Kidney (tissue), 14 donors: ENCODE results near the gene CTNNB1. TPM values are rescaled to one million over a fixed set of nuclear protein-coding genes. Genes with fewer than 3 reads are reported as not detected.
A peak's percentile ranks its signal among the peaks of the same experiment; 100 is the strongest.

Source experiments
- DNase-seq, 5 donors: peaks; one replicate each; pipeline ENCODE4 v3.0.0-alpha.2; 2013 to 2020
- FAIRE-seq: peaks from 2 replicates; lab custom pipeline; 2012; peaks lifted over from hg19 to GRCh38; lab: Jason Lieb, UNC
- H3K27ac ChIP-seq, 2 donors: one replicate each; pipeline ENCODE4 v1.7.0; 2013; ENCODE audit warnings: low read depth in 2 of 2, low read length in 2 of 2, inconsistent platforms in 1 of 2
- H3K27me3 ChIP-seq: one replicate; pipeline ENCODE4 v1.7.1; 2013; ENCODE audit warnings: low read length, inconsistent platforms; ENCODE audit not compliant: control insufficient read depth, insufficient read depth
- H3K36me3 ChIP-seq, 3 donors: one replicate each; pipeline versions ENCODE4 v1.7.0 to v1.7.1; 2013; ENCODE audit warnings: low read length in 3 of 3, control low read depth in 1 of 3, inconsistent platforms in 1 of 3; ENCODE audit not compliant: insufficient read depth in 3 of 3, control insufficient read depth in 2 of 3
- H3K4me1 ChIP-seq, 3 donors: one replicate each; pipeline versions ENCODE4 v1.7.0 to v1.7.1; 2013; ENCODE audit warnings: low read length in 3 of 3, inconsistent platforms in 1 of 3, low read depth in 1 of 3; ENCODE audit not compliant: control insufficient read depth in 2 of 3, insufficient read depth in 2 of 3
- H3K4me3 ChIP-seq, 3 donors: one replicate each; pipeline versions ENCODE4 v1.7.0 to v1.8.1; 2013; ENCODE audit warnings: low read length in 3 of 3, control low read depth in 1 of 3, inconsistent platforms in 1 of 3
- H3K9ac ChIP-seq, 3 donors: one replicate each; pipeline versions ENCODE4 v1.7.0 to v1.7.1; 2013; ENCODE audit warnings: low read length in 3 of 3, control low read depth in 1 of 3, inconsistent platforms in 1 of 3
- H3K9me3 ChIP-seq, 3 donors: one replicate each; pipeline versions ENCODE4 v1.7.0 to v1.7.1; 2013; ENCODE audit warnings: low read length in 3 of 3, control low read depth in 1 of 3, inconsistent platforms in 1 of 3; ENCODE audit not compliant: control insufficient read depth in 2 of 3, insufficient read depth in 1 of 3
- intact Hi-C: fragments of 100-400 bp; cut with DNase I; formaldehyde crosslinking; loops from one replicate; pipeline ENCODE4 v1.11.1; 2022
- polyA plus RNA-seq: library from polyadenylated mRNA; stranded (reverse); fragments of 350-450 nt; fragmentation: Illumina TruSeq; extraction: RNeasy Lipid Tissue Mini Kit (QIAGEN cat#74804); gene quantifications from one replicate; pipeline ENCODE4 v1.2.3, GENCODE V29; 2014; ENCODE audit warnings: low read depth, low replicate concordance; ENCODE audit not compliant: insufficient read depth
- total RNA-seq: library from RNA; stranded (reverse); fragmentation: NEBNext Ultra II Directional; extraction: Animal tissue kit (Norgen Biotek cat#: 25700); gene quantifications from one replicate; pipeline ENCODE4 v1.2.1, GENCODE V29; 2021
- TF ChIP-seq, protein P1 (sequence below): IDR thresholded peaks from 3 replicates; pipeline ENCODE4 v1.5.1; 2012; ENCODE audit warnings: mild to moderate bottlenecking, moderate library complexity, borderline replicate concordance; ENCODE audit not compliant: insufficient read depth; ENCODE audit errors: extremely low read depth
- donor health status: control.
- donor health status: control.
- donor health status: control.
- donor health status: control.
- donor health status: control.
- donor health status: DM: yes; HTN: yes; CAD: no.
- donor health status: Normal renal cell carcinoma (clear cell type).

CTNNB1 gene
- total and polyA plus RNA-seq, 2 donors from 2014 or later: 97.0 to 329 TPM

DNA sequence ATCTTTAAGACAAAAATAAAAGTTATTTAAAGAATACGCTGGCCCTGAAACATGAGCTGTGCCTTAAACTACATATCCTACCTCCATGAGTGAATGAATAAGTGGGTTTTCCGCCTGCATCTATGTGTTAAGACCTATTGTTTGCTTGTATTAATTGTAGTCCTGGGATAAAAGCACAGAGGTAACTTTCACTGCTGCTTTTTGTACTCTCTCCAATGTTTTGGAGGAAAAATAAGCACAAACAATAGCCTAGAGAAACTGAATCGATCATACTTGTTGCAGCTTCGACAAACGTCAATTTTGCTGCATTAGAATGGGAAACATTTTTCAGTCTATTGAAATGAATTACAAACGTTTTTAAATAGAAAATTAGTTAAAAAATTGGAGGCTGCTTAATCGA, 1.3 kb upstream of the CTNNB1 start:
- FAIRE-seq: no peak
- no peak for DNase-seq
- Histone ChIP-seq H3K36me3 (no peaks in the 10 kb centered on the region), H3K9ac (no peak overlapping the region), H3K4me3 (peak overlapping the region in 1 of 3 donors; percentile 75), H3K27ac (no peak overlapping the region), H3K9me3 (no peaks in the 10 kb centered on the region), H3K27me3 (peaks cover 3% of the 10 kb centered on the region), H3K4me1 (peaks cover 3 to 12% (median 3%) of the 10 kb centered on the region in 3 donors)
- TF ChIP-seq, protein P1, sequence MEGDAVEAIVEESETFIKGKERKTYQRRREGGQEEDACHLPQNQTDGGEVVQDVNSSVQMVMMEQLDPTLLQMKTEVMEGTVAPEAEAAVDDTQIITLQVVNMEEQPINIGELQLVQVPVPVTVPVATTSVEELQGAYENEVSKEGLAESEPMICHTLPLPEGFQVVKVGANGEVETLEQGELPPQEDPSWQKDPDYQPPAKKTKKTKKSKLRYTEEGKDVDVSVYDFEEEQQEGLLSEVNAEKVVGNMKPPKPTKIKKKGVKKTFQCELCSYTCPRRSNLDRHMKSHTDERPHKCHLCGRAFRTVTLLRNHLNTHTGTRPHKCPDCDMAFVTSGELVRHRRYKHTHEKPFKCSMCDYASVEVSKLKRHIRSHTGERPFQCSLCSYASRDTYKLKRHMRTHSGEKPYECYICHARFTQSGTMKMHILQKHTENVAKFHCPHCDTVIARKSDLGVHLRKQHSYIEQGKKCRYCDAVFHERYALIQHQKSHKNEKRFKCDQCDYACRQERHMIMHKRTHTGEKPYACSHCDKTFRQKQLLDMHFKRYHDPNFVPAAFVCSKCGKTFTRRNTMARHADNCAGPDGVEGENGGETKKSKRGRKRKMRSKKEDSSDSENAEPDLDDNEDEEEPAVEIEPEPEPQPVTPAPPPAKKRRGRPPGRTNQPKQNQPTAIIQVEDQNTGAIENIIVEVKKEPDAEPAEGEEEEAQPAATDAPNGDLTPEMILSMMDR: no peak
- intact Hi-C loops: no loop called here

DNA sequence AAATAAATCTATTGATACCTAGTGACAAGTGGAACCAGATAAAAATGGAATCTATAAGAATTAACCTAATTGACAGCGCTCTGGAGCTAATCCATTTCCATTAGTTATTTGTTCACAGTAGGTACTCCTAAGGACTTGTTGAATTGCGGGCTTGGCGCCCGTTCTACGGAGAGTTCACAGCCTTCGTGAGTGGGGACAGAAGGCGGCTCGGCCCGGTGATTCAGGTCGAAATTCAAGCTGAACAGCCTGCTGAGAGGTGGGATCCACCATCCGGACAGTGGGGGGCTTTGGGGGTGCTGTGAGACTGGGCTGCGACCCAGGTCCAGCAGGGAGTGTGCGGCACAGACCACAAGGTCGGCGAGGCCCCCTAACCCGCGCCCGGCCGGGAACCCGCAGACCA, 779 bp upstream of the CTNNB1 start:
- TF ChIP-seq, protein P1: no peak
- H3K9ac ChIP-seq: peak overlapping the region; percentile 2 to 85 (median 80)
- H3K9me3 ChIP-seq: no peaks in the 10 kb centered on the region
- no peaks in the 10 kb centered on the region for H3K36me3 ChIP-seq
- H3K27ac ChIP-seq: peak overlapping the region; percentile 96 to 97
- H3K4me1 ChIP-seq: peaks cover 3 to 12% (median 3%) of the 10 kb centered on the region in 3 donors
- intact Hi-C loops: no loop called here
- DNase-seq (peak; percentile 43 to 82 (median 65)), FAIRE-seq (no peak)
- H3K4me3 ChIP-seq: peak overlapping the region; percentile 44 to 75 (median 66)
- peaks cover 3% of the 10 kb centered on the region for H3K27me3 ChIP-seq

DNA sequence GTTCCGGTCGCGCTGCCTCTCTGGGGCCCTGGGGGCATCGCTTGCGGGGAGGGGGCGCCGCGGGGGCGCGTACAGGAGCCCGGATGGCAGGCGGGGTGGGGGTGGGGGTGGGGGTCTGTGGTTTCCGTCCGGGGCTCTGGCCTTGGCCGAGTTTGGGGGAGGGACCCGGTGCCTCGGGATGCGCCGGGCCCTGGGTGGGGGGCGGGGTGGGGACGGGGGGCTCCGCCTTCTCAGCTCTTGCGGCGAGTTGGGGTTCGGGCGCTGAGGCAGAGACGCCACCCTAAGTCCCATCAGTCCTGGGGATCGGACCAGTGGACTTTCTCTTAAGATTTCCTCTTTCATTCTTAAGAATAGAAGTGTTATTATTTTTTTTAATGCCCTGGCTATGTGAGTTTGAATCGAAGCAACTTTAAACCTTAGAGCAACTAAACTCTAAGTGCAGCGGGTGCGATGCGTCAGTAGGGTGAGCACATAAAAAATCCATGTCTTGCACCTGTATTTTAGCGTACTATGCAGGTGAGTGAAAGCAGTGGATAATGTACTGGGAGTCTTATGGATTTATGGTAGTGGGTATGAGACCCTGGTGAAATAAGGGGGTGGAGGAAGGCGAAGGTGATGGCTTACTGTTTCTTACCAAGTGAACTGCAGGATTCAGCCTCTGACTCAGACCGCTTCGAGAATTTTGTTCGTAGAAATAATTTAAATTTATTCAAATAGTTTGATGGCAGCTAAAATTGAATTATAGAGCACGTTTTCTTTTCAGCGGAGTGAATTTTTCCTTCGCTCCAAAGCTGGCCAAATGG, 762 bp downstream of the CTNNB1 start:
- Histone ChIP-seq H3K27me3 (peaks cover 3% of the 10 kb centered on the region), H3K36me3 (no peaks in the 10 kb centered on the region), H3K4me3 (peak overlapping the region; percentile 92 to 99 (median 99)), H3K9ac (peak overlapping the region; percentile 49 to 96 (median 76)), H3K4me1 (peaks cover 6 to 20% (median 6%) of the 10 kb centered on the region in 3 donors), H3K27ac (peak overlapping the region; percentile 96 to 97), H3K9me3 (no peaks in the 10 kb centered on the region)
- peak; percentile 45 to 82 (median 73) for DNase-seq
- FAIRE-seq: no peak
- intact Hi-C loops: no loop called here
- TF ChIP-seq, protein P1: no peak
